Upper lobe of left lung (tissue), 6 donors: Measurements from ENCODE around the gene DSC3. TPM values are rescaled to one million over a fixed set of nuclear protein-coding genes. Genes with fewer than 3 reads are reported as not detected.

ENCODE experiments used
- ATAC-seq, 2 donors: fragments of 200-7000 bp; cut with Tn5 transposase; one replicate each; pipeline ENCODE4 v1.9.1; 2022; ENCODE audit warnings: mild to moderate bottlenecking in 2 of 2, moderate library complexity in 2 of 2; ENCODE audit not compliant: low FRiP score in 2 of 2
- DNase-seq, 2 donors: peaks; one replicate each; pipeline ENCODE4 v3.0.0-alpha.2; 2019 to 2020
- H3K27ac ChIP-seq, 4 donors: fragments of 200-600 bp; sonication (generic); one replicate each; pipeline ENCODE4 v1.5.1; 2016 to 2019
- H3K27me3 ChIP-seq, 4 donors: fragments of 200-600 bp; sonication (generic); one replicate each; pipeline ENCODE4 v1.5.1; 2017 to 2019
- H3K36me3 ChIP-seq, 4 donors: fragments of 200-600 bp; sonication (generic); one replicate each; pipeline ENCODE4 v1.5.1; 2016 to 2019
- H3K4me1 ChIP-seq, 4 donors: fragments of 200-600 bp; sonication (generic); one replicate each; pipeline ENCODE4 v1.5.1; 2018 to 2019
- H3K4me3 ChIP-seq, 4 donors: fragments of 200-600 bp; sonication (generic); one replicate each; pipeline ENCODE4 v1.5.1; 2017 to 2019; ENCODE audit warnings: mild to moderate bottlenecking in 2 of 4, moderate library complexity in 1 of 4
- H3K9me3 ChIP-seq, 4 donors: fragments of 200-600 bp; sonication (generic); one replicate each; pipeline ENCODE4 v1.5.1; 2018 to 2019
- CTCF ChIP-seq, 6 experiments: fragments of 450-650 bp in 4 of 6; fragments of 200-600 bp in 2 of 6; sonication (generic) in 2 of 6; IDR thresholded peaks; one replicate each; pipeline ENCODE4 v1.5.1; 2016 to 2019; ENCODE audit warnings: antibody characterized with exemption in 6 of 6
- EP300 ChIP-seq, 4 donors: sonication (generic); formaldehyde crosslinking; IDR thresholded peaks; one replicate each; pipeline ENCODE4 v1.5.1; 2017; ENCODE audit warnings: antibody characterized with exemption in 4 of 4, control low read depth in 2 of 4
- POLR2A ChIP-seq, 4 donors: fragments of 450-650 bp; IDR thresholded peaks; one replicate each; pipeline ENCODE4 v1.5.1; 2016 to 2017; ENCODE audit warnings: antibody characterized with exemption in 4 of 4, mild to moderate bottlenecking in 2 of 4
- POLR2AphosphoS5 ChIP-seq, 2 donors: sonication (generic); formaldehyde crosslinking; IDR thresholded peaks; one replicate each; pipeline ENCODE4 v1.5.1; 2017; ENCODE audit warnings: antibody characterized with exemption in 2 of 2
- WGBS, 2 donors: methylation state at CpG; one replicate each; pipeline ENCODE4 v1.1.5; 2017 to 2018; 5-methylcytosine and 5-hydroxymethylcytosine counted together
- total RNA-seq, 6 donors: library from RNA; depleted of rRNA in 4 of 6; stranded (reverse); fragments of >200 nt in 4 of 6; gene quantifications; one replicate each; pipeline versions ENCODE4 v1.1.0 to v1.2.1, GENCODE V29; 2016 to 2021
- donor health status: DM: no; HTN: no; CAD: no; lungs with moderate emphysema.
- donor health status: DM: no; HTN: yes; CAD: no; lungs with severe emphysema.

DSC3 gene
- total RNA-seq, 6 donors from 2014 or later: under 0.01 to 0.98 (median 0.30) TPM; not detected in 1

- ATAC-seq (no peak), DNase-seq (no peak)
- Histone ChIP-seq H3K27me3 (no peaks in the 10 kb centered on the region), H3K36me3 (no peaks in the 10 kb centered on the region), H3K4me3 (no peak overlapping the region), H3K9me3 (peaks cover 0 to 3% (median 0%) of the 10 kb centered on the region in 4 donors), H3K4me1 (no peaks in the 10 kb centered on the region), H3K27ac (no peak overlapping the region)
- 88 to 89% methylated on average over 3 of the region's 3 CpGs for WGBS, 2 donors
- TF ChIP-seq POLR2A (IDR thresholded peaks at IDR 0.05) (no peak), EP300 (IDR thresholded peaks at IDR 0.05) (no peak), CTCF (IDR thresholded peaks at IDR 0.05) (no peak), POLR2AphosphoS5 (IDR thresholded peaks at IDR 0.05) (no peak)
Observed at GRCh38 chr18:31050635-31051034, 8.1 kb upstream of the DSC3 start.

- 49 to 62% methylated on average over 4 of the region's 4 CpGs for WGBS, 2 donors
Observed at GRCh38 chr18:31049189-31049588, 6.6 kb upstream of the DSC3 start.

GRCh38 chr18:31048216-31048615 is 5.7 kb upstream of the DSC3 start:
- H3K4me3 ChIP-seq: no peak overlapping the region
- H3K9me3 ChIP-seq: no peaks in the 10 kb centered on the region
- no peaks in the 10 kb centered on the region for H3K4me1 ChIP-seq
- H3K36me3 ChIP-seq: no peaks in the 10 kb centered on the region
- H3K27me3 ChIP-seq: peaks cover 0 to 4% (median 0%) of the 10 kb centered on the region in 4 donors
- H3K27ac ChIP-seq: no peak overlapping the region
- 57 to 73% methylated on average over 2 of the region's 2 CpGs for WGBS, 2 donors
- no peak for TF ChIP-seq EP300 (IDR thresholded peaks at IDR 0.05)
- DNase-seq: no peak
- no peak for ATAC-seq

More at GRCh38 chr18:31049189-31049588, 6.6 kb upstream of the DSC3 start:
- TF ChIP-seq POLR2A (IDR thresholded peaks at IDR 0.05): no peak
- Histone ChIP-seq H3K36me3 (no peaks in the 10 kb centered on the region), H3K9me3 (peaks cover 0 to 3% (median 0%) of the 10 kb centered on the region in 4 donors), H3K4me1 (no peaks in the 10 kb centered on the region), H3K27ac (no peak overlapping the region), H3K4me3 (no peak overlapping the region), H3K27me3 (no peaks in the 10 kb centered on the region)
- ATAC-seq (no peak), DNase-seq (no peak)

- H3K4me3 ChIP-seq: no peak overlapping the region
- H3K27ac ChIP-seq: no peak overlapping the region
- DNase-seq: no peak
- no peak for TF ChIP-seq CTCF (IDR thresholded peaks at IDR 0.05)
- no peak for TF ChIP-seq EP300 (IDR thresholded peaks at IDR 0.05)
- TF ChIP-seq POLR2AphosphoS5 (IDR thresholded peaks at IDR 0.05): no peak
- TF ChIP-seq POLR2A (IDR thresholded peaks at IDR 0.05): no peak
- H3K27me3 ChIP-seq: peaks cover 0 to 16% (median 8%) of the 10 kb centered on the region in 4 donors
- no peak for ATAC-seq
- H3K9me3 ChIP-seq: no peaks in the 10 kb centered on the region
- H3K4me1 ChIP-seq: peaks cover 0 to 11% (median 10%) of the 10 kb centered on the region in 4 donors
- H3K36me3 ChIP-seq: no peaks in the 10 kb centered on the region
Observed at GRCh38 chr18:31046916-31047315, 4.4 kb upstream of the DSC3 start.

- ATAC-seq (no peak), DNase-seq (no peak)
- TF ChIP-seq EP300 (IDR thresholded peaks at IDR 0.05) (no peak), POLR2A (IDR thresholded peaks at IDR 0.05) (no peak), CTCF (IDR thresholded peaks at IDR 0.05) (no peak)
- Histone ChIP-seq H3K27me3 (peaks cover 0 to 29% (median 16%) of the 10 kb centered on the region in 4 donors), H3K4me1 (peaks cover 0 to 23% (median 14%) of the 10 kb centered on the region in 4 donors), H3K9me3 (no peaks in the 10 kb centered on the region), H3K36me3 (no peaks in the 10 kb centered on the region), H3K27ac (no peak overlapping the region), H3K4me3 (no peak overlapping the region)
- 86 to 95% methylated on average over 6 of the region's 6 CpGs for WGBS, 2 donors
Observed at GRCh38 chr18:31045599-31045998, 3.1 kb upstream of the DSC3 start.

GRCh38 chr18:31044926-31045325 is 2.4 kb upstream of the DSC3 start:
- ATAC-seq (no peak), DNase-seq (no peak)
- TF ChIP-seq CTCF (IDR thresholded peaks at IDR 0.05): no peak
- no peak for TF ChIP-seq EP300 (IDR thresholded peaks at IDR 0.05)
- no peak for TF ChIP-seq POLR2AphosphoS5 (IDR thresholded peaks at IDR 0.05)
- TF ChIP-seq POLR2A (IDR thresholded peaks at IDR 0.05): no peak
- Histone ChIP-seq H3K4me3 (no peak overlapping the region), H3K27me3 (peaks cover 0 to 35% (median 16%) of the 10 kb centered on the region in 4 donors), H3K27ac (no peak overlapping the region), H3K4me1 (peaks cover 0 to 23% (median 14%) of the 10 kb centered on the region in 4 donors), H3K36me3 (no peaks in the 10 kb centered on the region), H3K9me3 (no peaks in the 10 kb centered on the region)
- WGBS, 2 donors: 52 to 70% methylated on average over 3 of the region's 3 CpGs
